OCI-M2 (cell line): ENCODE measurements around the gene DPP10.

Experiments
- DNase-seq: peaks from one replicate; lab custom pipeline; 2025; ENCODE audit not compliant: unreplicated experiment; lab: John Stamatoyannopoulos, UW

Gene DPP10

GRCh38 chr2:115833196-115833595, 1390.8 kb downstream of the DPP10 start:
- no peak for DNase-seq

GRCh38 chr2:115838539-115838938, 1396.1 kb downstream of the DPP10 start:
- DNase-seq = no peak

GRCh38 chr2:115842306-115842705, 1399.9 kb downstream of the DPP10 start:
- no peak for DNase-seq

GRCh38 chr2:115848192-115848591, 1405.8 kb downstream of the DPP10 start:
- no peak for DNase-seq

- no peak for DNase-seq
These were observed 1424.6 kb downstream of the DPP10 start for GRCh38 chr2:115867024-115867423.

- DNase-seq = no peak
These were observed 1432.0 kb downstream of the DPP10 start for GRCh38 chr2:115874427-115874826.

- DNase-seq = no peak
These were observed 1438.1 kb downstream of the DPP10 start for GRCh38 chr2:115880558-115880957.

GRCh38 chr2:115887209-115887776, 1444.9 kb downstream of the DPP10 start:
- no peak for DNase-seq
